ENCODE data around the gene USP30.
"Not testable (repeated sequence)": the region's sequence is repeated elsewhere in the genome, so short reads cannot be mapped to it uniquely, and the experiment has no call there.

Gene USP30

GRCh38 chr12:109053382-109054123 is 1.2 kb downstream of the USP30 start:
- DNase-seq: peak in 3 of 4 experiments; percentile 4 to 37 (median 22)

- DNase-seq: not testable (repeated sequence)
Observed at GRCh38 chr12:109054124-109054513, 1.7 kb downstream of the USP30 start.

DNA sequence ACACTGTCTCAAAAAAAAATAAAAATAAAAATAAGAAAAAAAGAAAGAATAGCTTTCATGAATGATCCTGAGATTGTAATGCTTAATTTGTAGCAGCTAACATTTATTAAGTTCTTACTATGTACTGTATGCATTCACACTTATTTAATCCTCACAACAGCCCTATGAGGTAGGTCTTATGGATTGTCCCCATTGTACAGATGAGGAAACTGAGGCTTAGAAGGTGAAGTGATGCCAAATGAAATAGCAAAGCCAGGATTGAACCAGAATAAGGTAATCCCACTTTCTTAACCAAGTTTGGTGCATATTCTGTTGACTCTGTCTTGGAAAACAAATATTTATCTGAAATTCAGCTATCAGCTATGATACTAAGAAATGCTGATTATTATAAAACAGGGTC is 2.1 kb downstream of the USP30 start:
- no peak for DNase-seq

- DNase-seq: no peak
Observed at GRCh38 chr12:109056891-109057290, 4.5 kb downstream of the USP30 start.

GRCh38 chr12:109057376-109057775 is 5.0 kb downstream of the USP30 start:
- no peak for DNase-seq

GRCh38 chr12:109058773-109059172 is 6.4 kb downstream of the USP30 start:
- no peak for DNase-seq

DNA sequence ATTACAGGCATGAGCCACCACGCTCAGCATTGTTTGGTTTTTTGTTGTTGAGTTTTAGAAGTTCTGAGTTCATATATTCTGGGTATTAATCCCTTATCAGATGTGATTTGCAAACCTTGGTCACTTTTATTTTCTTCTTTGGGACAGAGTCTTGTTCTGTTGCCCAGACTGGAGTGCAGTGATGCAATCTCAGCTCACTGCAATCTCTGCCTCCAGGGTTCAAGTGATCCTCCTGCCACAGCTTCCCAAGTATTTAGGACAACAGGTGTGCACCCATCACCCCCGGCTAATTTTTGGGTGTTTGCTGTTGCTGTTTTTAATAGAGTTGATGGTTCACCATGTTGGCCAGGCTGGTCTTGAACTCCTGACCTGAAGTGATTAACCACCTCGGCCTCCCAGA is 11.8 kb downstream of the USP30 start:
- no peak for DNase-seq

DNA sequence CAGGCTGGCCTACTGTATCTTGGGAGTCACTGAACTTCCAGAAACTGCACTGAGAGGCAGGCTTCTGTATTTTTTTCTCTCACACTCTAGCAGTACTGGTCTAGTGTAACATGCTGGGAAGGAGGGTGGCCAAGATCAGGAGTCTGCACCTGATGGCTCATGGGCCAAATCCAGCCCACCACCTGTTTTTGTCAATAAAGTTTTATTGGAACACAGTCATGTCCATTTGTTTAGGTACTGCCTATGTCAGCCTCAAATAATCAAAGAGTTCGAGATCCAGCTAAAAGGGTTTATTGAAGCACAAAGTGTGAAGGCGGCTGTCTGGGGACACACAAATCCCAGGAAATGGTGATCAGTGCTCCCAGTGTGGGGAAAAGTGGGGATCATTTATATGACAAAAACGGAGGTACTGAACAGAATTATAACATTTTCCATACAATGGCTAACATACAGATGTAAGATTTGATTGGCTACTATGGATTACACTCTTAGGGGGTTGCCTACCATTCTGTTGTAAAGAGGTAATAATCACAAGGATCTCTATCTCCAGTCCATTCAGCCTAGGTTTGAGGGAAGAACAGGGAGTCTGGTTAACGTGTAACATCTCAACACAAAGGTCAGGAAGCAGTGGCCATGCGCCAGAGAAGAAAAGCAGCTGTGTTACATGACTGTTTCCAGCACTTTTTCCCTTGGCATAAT is 12.9 kb downstream of the USP30 start:
- DNase-seq: no peak

DNA sequence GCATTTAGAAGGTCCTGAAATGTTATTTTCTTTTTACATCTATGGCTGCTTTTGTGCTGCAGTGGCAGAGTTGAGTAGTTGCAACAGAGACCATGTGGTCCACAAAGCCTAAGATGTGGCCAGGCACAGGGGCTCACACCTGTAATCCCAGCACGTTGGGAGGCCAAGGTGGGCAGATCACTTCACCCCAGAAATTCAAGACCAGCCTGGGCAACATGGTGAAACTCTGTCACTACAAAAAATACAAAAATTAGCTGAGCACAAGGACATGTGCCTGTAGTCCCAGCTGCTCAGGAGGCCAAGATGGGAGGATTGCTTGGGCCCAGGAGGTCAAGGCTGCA is 13.4 kb downstream of the USP30 start:
- DNase-seq: no peak

DNA sequence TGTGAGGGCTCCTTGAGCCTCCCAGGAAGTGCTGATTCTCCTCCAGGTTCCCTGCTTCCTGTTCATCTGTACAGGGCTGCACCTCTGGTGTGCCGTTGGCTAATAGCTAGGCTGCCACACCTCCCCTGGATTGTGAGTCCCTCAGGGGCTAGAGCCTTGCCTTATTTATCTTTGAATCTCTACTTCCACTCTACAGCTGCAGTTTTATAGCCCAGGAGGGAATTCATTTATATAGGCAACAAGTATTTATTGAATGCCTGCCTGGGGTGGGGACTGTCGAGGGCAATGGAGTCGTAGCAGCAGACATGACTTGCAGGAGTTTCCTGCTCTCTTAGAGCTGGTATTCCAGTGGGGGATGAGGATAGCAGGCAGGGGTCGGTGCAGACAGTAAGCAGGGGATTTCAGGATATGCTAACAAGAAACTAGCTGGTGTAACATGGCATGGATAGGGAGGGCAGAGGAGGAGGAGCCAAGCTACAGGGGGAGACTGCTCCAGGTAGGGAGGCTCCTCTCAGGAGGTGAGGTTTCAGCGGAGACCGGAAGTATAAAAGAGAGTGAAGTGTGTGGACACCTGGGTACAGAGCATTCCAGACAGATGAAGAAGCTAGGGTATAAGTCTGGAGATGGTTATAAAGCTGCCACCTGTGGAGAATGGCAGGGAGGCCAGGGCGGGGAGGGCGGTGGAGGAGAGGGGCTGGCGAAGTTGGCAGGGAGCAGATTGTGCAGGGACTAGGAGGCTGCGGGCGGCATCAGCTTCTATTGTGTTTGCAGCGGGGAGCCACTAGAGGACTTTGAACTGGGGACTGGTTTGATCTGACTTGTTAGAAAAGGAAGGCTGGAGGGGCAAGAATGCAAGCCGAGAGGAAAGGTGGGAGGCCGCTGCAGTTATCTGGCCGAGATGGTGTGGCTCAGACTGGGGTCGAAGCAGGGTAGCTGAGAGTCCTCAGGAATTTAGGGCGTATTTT is 17.2 kb downstream of the USP30 start:
- no peak for DNase-seq

DNA sequence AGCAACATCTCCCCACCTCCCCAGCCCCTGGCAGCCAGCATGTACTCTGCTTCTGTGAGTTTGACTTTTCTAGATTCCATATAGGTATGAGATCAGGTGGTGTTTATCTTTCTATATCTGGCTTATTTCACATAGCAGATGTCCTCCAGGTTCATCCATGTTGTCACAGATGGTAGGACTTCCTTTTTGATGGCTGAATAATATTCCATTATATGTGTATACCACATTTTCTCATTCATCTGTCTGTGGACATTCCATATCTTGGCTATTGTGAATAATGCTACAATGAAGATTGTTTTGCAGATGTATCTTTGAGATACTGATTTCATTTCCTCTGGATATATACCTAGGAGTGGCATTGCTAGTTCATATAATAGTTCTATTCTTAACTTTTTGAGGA is 22.5 kb downstream of the USP30 start:
- no peak for DNase-seq

- DNase-seq: no peak
Observed at GRCh38 chr12:109082751-109083150, 30.4 kb downstream of the USP30 start.

- DNase-seq: no peak
Observed at GRCh38 chr12:109084425-109084824, 32.0 kb downstream of the USP30 start.

GRCh38 chr12:109085590-109085989 is 33.2 kb downstream of the USP30 start:
- no peak for DNase-seq

- DNase-seq: no peak
Observed at GRCh38 chr12:109087250-109087649, 34.9 kb downstream of the USP30 start.

- no peak for DNase-seq
Observed at GRCh38 chr12:109088818-109089217, 36.4 kb downstream of the USP30 start.

DNA sequence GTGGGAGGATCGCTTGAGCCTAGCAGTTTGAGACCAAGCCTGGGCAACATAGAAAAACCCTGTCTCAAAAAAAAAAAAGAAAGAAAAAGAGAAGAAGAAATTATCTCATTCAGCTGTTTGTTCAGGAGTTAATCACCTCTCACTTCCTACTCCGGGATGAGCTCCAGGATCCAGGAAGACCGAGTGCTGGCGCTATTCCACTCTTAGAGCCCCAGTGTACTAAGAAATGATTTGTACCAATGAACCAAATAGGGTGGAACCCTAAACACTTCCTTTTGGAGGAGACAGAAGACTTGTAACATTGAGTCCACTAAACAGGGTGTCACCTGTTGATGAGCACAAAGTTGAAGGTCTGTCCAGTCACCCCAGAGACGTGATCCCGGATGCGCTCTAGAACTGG is 37.3 kb downstream of the USP30 start:
- DNase-seq: no peak

GRCh38 chr12:109092497-109093021 is 40.2 kb downstream of the USP30 start:
- peak in 3 of 4 experiments; percentile 14 to 20 (median 16) for DNase-seq

DNA sequence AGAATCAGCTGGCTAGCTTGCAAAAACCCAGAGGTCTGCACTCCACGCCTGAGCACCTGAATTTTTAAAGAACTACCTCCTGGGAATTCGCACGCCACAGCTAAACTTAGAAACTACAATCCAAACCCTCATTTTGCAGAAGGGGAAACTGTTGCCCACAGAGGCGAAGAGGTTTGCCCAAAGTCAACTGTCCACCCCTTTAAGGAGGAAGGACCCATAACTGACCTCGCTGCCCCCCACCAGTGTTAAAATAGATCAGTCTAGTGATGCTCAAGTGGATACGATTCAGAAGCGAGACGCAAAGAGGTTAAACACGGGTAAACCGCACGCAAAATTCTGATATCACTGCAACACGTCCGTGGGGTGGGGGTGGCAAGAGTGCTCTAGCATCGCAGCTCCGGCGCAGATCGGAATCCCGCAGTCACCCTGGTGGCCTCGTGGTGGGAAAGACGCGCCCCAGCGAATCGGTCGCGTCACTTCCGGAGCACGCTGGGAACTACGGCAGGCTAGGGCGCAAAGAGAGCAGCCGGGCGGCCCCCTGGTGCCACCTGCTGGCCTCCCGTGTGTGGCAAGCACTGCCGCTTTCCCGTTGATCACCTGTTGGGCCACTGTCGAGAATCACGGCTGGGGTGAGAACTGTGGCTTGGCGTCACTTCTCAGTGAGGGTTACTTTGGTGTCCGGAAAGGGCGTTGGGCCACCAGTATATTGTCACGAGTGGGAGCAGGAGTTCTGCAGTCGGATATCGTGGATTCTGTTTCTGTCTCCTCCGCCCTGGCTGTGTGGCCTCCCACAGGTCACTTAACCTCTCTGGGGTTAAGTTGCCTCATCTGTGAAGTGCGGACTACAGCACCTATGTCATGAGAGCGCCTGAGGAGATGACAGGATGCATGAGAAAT is 40.9 kb downstream of the USP30 start, which contains the start of gene ALKBH2:
ALKBH2 (minus strand) TSS at position 451 of the 897 bp plus-strand sequence. CDS start 686 bp downstream, outside the sequence.
- peak; percentile 96 to 97 (median 97) for DNase-seq

GRCh38 chr12:109097140-109097434 is 44.7 kb downstream of the USP30 start:
- DNase-seq: no peak

DNA sequence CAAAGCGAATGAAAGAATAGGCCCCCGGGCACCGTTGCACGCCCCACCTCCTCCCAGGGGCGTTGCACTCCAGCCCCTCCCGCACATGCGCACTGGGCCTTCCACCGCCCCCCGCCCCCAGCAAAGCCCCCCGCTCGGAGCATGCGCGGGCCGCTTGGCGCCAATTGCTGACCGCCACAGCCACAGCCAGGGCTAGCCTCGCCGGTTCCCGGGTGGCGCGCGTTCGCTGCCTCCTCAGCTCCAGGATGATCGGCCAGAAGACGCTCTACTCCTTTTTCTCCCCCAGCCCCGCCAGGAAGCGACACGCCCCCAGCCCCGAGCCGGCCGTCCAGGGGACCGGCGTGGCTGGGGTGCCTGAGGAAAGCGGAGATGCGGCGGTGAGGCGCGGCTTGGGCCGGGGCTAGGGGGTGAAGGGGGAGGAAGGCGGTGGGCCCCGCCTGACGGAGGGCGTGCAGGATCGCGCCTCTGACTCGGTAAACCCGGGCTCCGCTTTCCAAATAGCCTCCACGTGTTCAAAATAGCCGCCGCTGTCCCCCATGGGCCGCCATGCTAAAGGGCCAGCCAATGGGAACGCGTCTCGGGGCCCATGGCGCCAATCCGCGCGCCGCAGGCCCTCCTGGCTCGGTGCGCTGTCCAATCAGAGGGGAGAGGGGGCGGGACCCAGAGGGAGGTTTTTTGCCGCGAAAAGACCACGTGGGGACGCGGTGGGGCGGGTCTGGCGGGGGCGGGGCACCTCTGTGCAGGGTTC is 45.2 kb downstream of the USP30 start, which contains the start of gene UNG:
UNG (plus strand) TSS at position 163 of the 748 bp plus-strand sequence; CDS start at position 246, 83 bp downstream.
- peak; percentile 98 to 99 (median 98) for DNase-seq
